ENCODE results near the gene LDLRAD4.
"Not testable (repeated sequence)": the region's sequence is repeated elsewhere in the genome, so short reads cannot be mapped to it uniquely, and the experiment has no call there.

LDLRAD4 gene

GRCh38 chr18:13465124-13465446, 246.5 kb downstream of the LDLRAD4 start:
- no peaks in the 10 kb centered on the region for H3K36me3 ChIP-seq (ENCODE audit: control insufficient read depth in 2 of 2, insufficient read depth in 2 of 2, low read length in 2 of 2)
- peak overlapping the region in 1 of 2 donors; percentile 41 for H3K27ac ChIP-seq (ENCODE audit: low read depth in 2 of 2, low read length in 2 of 2)
- H3K9me3 ChIP-seq (ENCODE audit: control insufficient read depth in 2 of 2, low read length in 2 of 2) = no peaks in the 10 kb centered on the region
- H3K4me1 ChIP-seq (ENCODE audit: control insufficient read depth in 2 of 2, insufficient read depth in 2 of 2, low read length in 2 of 2) = peaks cover 0 to 4% of the 10 kb centered on the region in 2 donors
- peak overlapping the region in 1 of 2 donors; percentile 20 for H3K9ac ChIP-seq (ENCODE audit: low read depth in 1 of 2, low read length in 2 of 2)
- no peaks in the 10 kb centered on the region for H3K27me3 ChIP-seq (ENCODE audit: control insufficient read depth in 2 of 2, insufficient read depth in 2 of 2, low read length in 2 of 2)
- peak overlapping the region; percentile 13 to 68 for H3K4me3 ChIP-seq (ENCODE audit: low read length in 2 of 2)

GRCh38 chr18:13465476-13465875, 246.9 kb downstream of the LDLRAD4 start:
- Histone ChIP-seq H3K9me3 (ENCODE audit: control insufficient read depth in 2 of 2, low read length in 2 of 2) (no peaks in the 10 kb centered on the region), H3K27ac (ENCODE audit: low read depth in 2 of 2, low read length in 2 of 2) (peak overlapping the region; percentile 26 to 41), H3K4me1 (ENCODE audit: control insufficient read depth in 2 of 2, insufficient read depth in 2 of 2, low read length in 2 of 2) (peaks cover under 1 to 6% of the 10 kb centered on the region in 2 donors), H3K4me3 (ENCODE audit: low read length in 2 of 2) (peak overlapping the region; percentile 13 to 68), H3K36me3 (ENCODE audit: control insufficient read depth in 2 of 2, insufficient read depth in 2 of 2, low read length in 2 of 2) (no peaks in the 10 kb centered on the region), H3K27me3 (ENCODE audit: control insufficient read depth in 2 of 2, insufficient read depth in 2 of 2, low read length in 2 of 2) (no peaks in the 10 kb centered on the region), H3K9ac (ENCODE audit: low read depth in 1 of 2, low read length in 2 of 2) (peak overlapping the region in 1 of 2 donors; percentile 20)

GRCh38 chr18:13470516-13471197, 252.1 kb downstream of the LDLRAD4 start:
- Histone ChIP-seq H3K27ac (ENCODE audit: low read depth in 2 of 2, low read length in 2 of 2) (no peak overlapping the region), H3K4me3 (ENCODE audit: low read length in 2 of 2) (no peak overlapping the region), H3K36me3 (ENCODE audit: control insufficient read depth in 2 of 2, insufficient read depth in 2 of 2, low read length in 2 of 2) (no peaks in the 10 kb centered on the region), H3K27me3 (ENCODE audit: control insufficient read depth in 2 of 2, insufficient read depth in 2 of 2, low read length in 2 of 2) (no peaks in the 10 kb centered on the region), H3K9me3 (ENCODE audit: control insufficient read depth in 2 of 2, low read length in 2 of 2) (no peaks in the 10 kb centered on the region), H3K9ac (ENCODE audit: low read depth in 1 of 2, low read length in 2 of 2) (no peak overlapping the region), H3K4me1 (ENCODE audit: control insufficient read depth in 2 of 2, insufficient read depth in 2 of 2, low read length in 2 of 2) (peaks cover 9 to 11% of the 10 kb centered on the region in 2 donors)

- Histone ChIP-seq H3K36me3 (ENCODE audit: control insufficient read depth in 2 of 2, insufficient read depth in 2 of 2, low read length in 2 of 2) (no peaks in the 10 kb centered on the region), H3K4me3 (ENCODE audit: low read length in 2 of 2) (no peak overlapping the region), H3K9ac (ENCODE audit: low read depth in 1 of 2, low read length in 2 of 2) (no peak overlapping the region), H3K27me3 (ENCODE audit: control insufficient read depth in 2 of 2, insufficient read depth in 2 of 2, low read length in 2 of 2) (no peaks in the 10 kb centered on the region), H3K9me3 (ENCODE audit: control insufficient read depth in 2 of 2, low read length in 2 of 2) (no peaks in the 10 kb centered on the region), H3K27ac (ENCODE audit: low read depth in 2 of 2, low read length in 2 of 2) (no peak overlapping the region), H3K4me1 (ENCODE audit: control insufficient read depth in 2 of 2, insufficient read depth in 2 of 2, low read length in 2 of 2) (peaks cover 9 to 11% of the 10 kb centered on the region in 2 donors)
Observed at GRCh38 chr18:13471198-13471845, 252.8 kb downstream of the LDLRAD4 start.

- peaks cover 9 to 11% of the 10 kb centered on the region in 2 donors for H3K4me1 ChIP-seq (ENCODE audit: control insufficient read depth in 2 of 2, insufficient read depth in 2 of 2, low read length in 2 of 2)
- H3K9me3 ChIP-seq (ENCODE audit: control insufficient read depth in 2 of 2, low read length in 2 of 2) = no peaks in the 10 kb centered on the region
- H3K36me3 ChIP-seq (ENCODE audit: control insufficient read depth in 2 of 2, insufficient read depth in 2 of 2, low read length in 2 of 2) = no peaks in the 10 kb centered on the region
- H3K27me3 ChIP-seq (ENCODE audit: control insufficient read depth in 2 of 2, insufficient read depth in 2 of 2, low read length in 2 of 2) = no peaks in the 10 kb centered on the region
- no peak overlapping the region for H3K27ac ChIP-seq (ENCODE audit: low read depth in 2 of 2, low read length in 2 of 2)
- no peak overlapping the region for H3K9ac ChIP-seq (ENCODE audit: low read depth in 1 of 2, low read length in 2 of 2)
- H3K4me3 ChIP-seq (ENCODE audit: low read length in 2 of 2) = no peak overlapping the region
Observed at GRCh38 chr18:13471971-13472628, 253.5 kb downstream of the LDLRAD4 start.

- Histone ChIP-seq H3K9me3 (ENCODE audit: control insufficient read depth in 2 of 2, low read length in 2 of 2) (no peaks in the 10 kb centered on the region), H3K36me3 (ENCODE audit: control insufficient read depth in 2 of 2, insufficient read depth in 2 of 2, low read length in 2 of 2) (no peaks in the 10 kb centered on the region), H3K9ac (ENCODE audit: low read depth in 1 of 2, low read length in 2 of 2) (no peak overlapping the region), H3K27me3 (ENCODE audit: control insufficient read depth in 2 of 2, insufficient read depth in 2 of 2, low read length in 2 of 2) (no peaks in the 10 kb centered on the region), H3K4me3 (ENCODE audit: low read length in 2 of 2) (no peak overlapping the region), H3K4me1 (ENCODE audit: control insufficient read depth in 2 of 2, insufficient read depth in 2 of 2, low read length in 2 of 2) (peaks cover 9 to 11% of the 10 kb centered on the region in 2 donors), H3K27ac (ENCODE audit: low read depth in 2 of 2, low read length in 2 of 2) (no peak overlapping the region)
Observed at GRCh38 chr18:13473751-13474150, 255.2 kb downstream of the LDLRAD4 start.

GRCh38 chr18:13474336-13474735, 255.8 kb downstream of the LDLRAD4 start:
- peaks cover 9 to 11% of the 10 kb centered on the region in 2 donors for H3K4me1 ChIP-seq (ENCODE audit: control insufficient read depth in 2 of 2, insufficient read depth in 2 of 2, low read length in 2 of 2)
- no peaks in the 10 kb centered on the region for H3K9me3 ChIP-seq (ENCODE audit: control insufficient read depth in 2 of 2, low read length in 2 of 2)
- no peak overlapping the region for H3K4me3 ChIP-seq (ENCODE audit: low read length in 2 of 2)
- H3K27me3 ChIP-seq (ENCODE audit: control insufficient read depth in 2 of 2, insufficient read depth in 2 of 2, low read length in 2 of 2) = no peaks in the 10 kb centered on the region
- H3K9ac ChIP-seq (ENCODE audit: low read depth in 1 of 2, low read length in 2 of 2) = no peak overlapping the region
- no peak overlapping the region for H3K27ac ChIP-seq (ENCODE audit: low read depth in 2 of 2, low read length in 2 of 2)
- no peaks in the 10 kb centered on the region for H3K36me3 ChIP-seq (ENCODE audit: control insufficient read depth in 2 of 2, insufficient read depth in 2 of 2, low read length in 2 of 2)

GRCh38 chr18:13474907-13475545, 256.5 kb downstream of the LDLRAD4 start:
- H3K4me3 ChIP-seq (ENCODE audit: low read length in 2 of 2) = no peak overlapping the region
- H3K27me3 ChIP-seq (ENCODE audit: control insufficient read depth in 2 of 2, insufficient read depth in 2 of 2, low read length in 2 of 2) = no peaks in the 10 kb centered on the region
- no peaks in the 10 kb centered on the region for H3K9me3 ChIP-seq (ENCODE audit: control insufficient read depth in 2 of 2, low read length in 2 of 2)
- no peak overlapping the region for H3K27ac ChIP-seq (ENCODE audit: low read depth in 2 of 2, low read length in 2 of 2)
- peaks cover 9 to 11% of the 10 kb centered on the region in 2 donors for H3K4me1 ChIP-seq (ENCODE audit: control insufficient read depth in 2 of 2, insufficient read depth in 2 of 2, low read length in 2 of 2)
- H3K36me3 ChIP-seq (ENCODE audit: control insufficient read depth in 2 of 2, insufficient read depth in 2 of 2, low read length in 2 of 2) = no peaks in the 10 kb centered on the region
- no peak overlapping the region for H3K9ac ChIP-seq (ENCODE audit: low read depth in 1 of 2, low read length in 2 of 2)

- H3K36me3 ChIP-seq (ENCODE audit: control insufficient read depth in 2 of 2, insufficient read depth in 2 of 2, low read length in 2 of 2); H3K27ac ChIP-seq (ENCODE audit: low read depth in 2 of 2, low read length in 2 of 2); H3K9ac ChIP-seq (ENCODE audit: low read depth in 1 of 2, low read length in 2 of 2); H3K4me1 ChIP-seq (ENCODE audit: control insufficient read depth in 2 of 2, insufficient read depth in 2 of 2, low read length in 2 of 2); H3K9me3 ChIP-seq (ENCODE audit: control insufficient read depth in 2 of 2, low read length in 2 of 2); H3K4me3 ChIP-seq (ENCODE audit: low read length in 2 of 2); H3K27me3 ChIP-seq (ENCODE audit: control insufficient read depth in 2 of 2, insufficient read depth in 2 of 2, low read length in 2 of 2): not testable (repeated sequence)
Observed at GRCh38 chr18:13476312-13476711, 257.8 kb downstream of the LDLRAD4 start.

GRCh38 chr18:13477147-13477683, 258.7 kb downstream of the LDLRAD4 start:
- H3K4me3 ChIP-seq (ENCODE audit: low read length in 2 of 2) = no peak overlapping the region
- H3K9me3 ChIP-seq (ENCODE audit: control insufficient read depth in 2 of 2, low read length in 2 of 2) = no peaks in the 10 kb centered on the region
- H3K27me3 ChIP-seq (ENCODE audit: control insufficient read depth in 2 of 2, insufficient read depth in 2 of 2, low read length in 2 of 2) = no peaks in the 10 kb centered on the region
- no peak overlapping the region for H3K9ac ChIP-seq (ENCODE audit: low read depth in 1 of 2, low read length in 2 of 2)
- H3K4me1 ChIP-seq (ENCODE audit: control insufficient read depth in 2 of 2, insufficient read depth in 2 of 2, low read length in 2 of 2) = peaks cover 3 to 6% of the 10 kb centered on the region in 2 donors
- H3K27ac ChIP-seq (ENCODE audit: low read depth in 2 of 2, low read length in 2 of 2) = no peak overlapping the region
- H3K36me3 ChIP-seq (ENCODE audit: control insufficient read depth in 2 of 2, insufficient read depth in 2 of 2, low read length in 2 of 2) = no peaks in the 10 kb centered on the region
